Fibroblast of lung (primary cell): ENCODE results near the gene TRMT61A.

ENCODE experiments used
- EZH2 ChIP-seq: IDR thresholded peaks from 2 replicates; pipeline ENCODE4 v1.5.1; 2012; ENCODE audit warnings: low read length, control low read depth, mild to moderate bottlenecking; ENCODE audit errors: missing control alignments
- TF ChIP-seq, protein P1 (sequence below), 2 donors: IDR thresholded peaks in 1 of 2; conservative IDR thresholded peaks in 1 of 2; 1 replicate in 1 of 2; 2 replicates in 1 of 2; pipeline ENCODE4 v1.5.1; 2011 to 2012; ENCODE audit warnings: low read length in 2 of 2, control low read depth in 1 of 2, inconsistent platforms in 1 of 2, low read depth in 1 of 2, mild to moderate bottlenecking in 1 of 2

GRCh38 chr14:103581954-103582703 is 53.1 kb downstream of the TRMT61A start:
- TF ChIP-seq, protein P1, sequence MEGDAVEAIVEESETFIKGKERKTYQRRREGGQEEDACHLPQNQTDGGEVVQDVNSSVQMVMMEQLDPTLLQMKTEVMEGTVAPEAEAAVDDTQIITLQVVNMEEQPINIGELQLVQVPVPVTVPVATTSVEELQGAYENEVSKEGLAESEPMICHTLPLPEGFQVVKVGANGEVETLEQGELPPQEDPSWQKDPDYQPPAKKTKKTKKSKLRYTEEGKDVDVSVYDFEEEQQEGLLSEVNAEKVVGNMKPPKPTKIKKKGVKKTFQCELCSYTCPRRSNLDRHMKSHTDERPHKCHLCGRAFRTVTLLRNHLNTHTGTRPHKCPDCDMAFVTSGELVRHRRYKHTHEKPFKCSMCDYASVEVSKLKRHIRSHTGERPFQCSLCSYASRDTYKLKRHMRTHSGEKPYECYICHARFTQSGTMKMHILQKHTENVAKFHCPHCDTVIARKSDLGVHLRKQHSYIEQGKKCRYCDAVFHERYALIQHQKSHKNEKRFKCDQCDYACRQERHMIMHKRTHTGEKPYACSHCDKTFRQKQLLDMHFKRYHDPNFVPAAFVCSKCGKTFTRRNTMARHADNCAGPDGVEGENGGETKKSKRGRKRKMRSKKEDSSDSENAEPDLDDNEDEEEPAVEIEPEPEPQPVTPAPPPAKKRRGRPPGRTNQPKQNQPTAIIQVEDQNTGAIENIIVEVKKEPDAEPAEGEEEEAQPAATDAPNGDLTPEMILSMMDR (conservative IDR thresholded peaks at IDR 0.05 in 1 of 2, IDR thresholded peaks at IDR 0.05 in 1 of 2; ENCODE audit: low read depth in 1 of 2, low read length in 2 of 2): no peak
- no peak for TF ChIP-seq EZH2
